Astrocyte of the hippocampus (primary cell): ENCODE data around the gene ARID5A.
"Not testable (repeated sequence)": the region's sequence is repeated elsewhere in the genome, so short reads cannot be mapped to it uniquely, and the experiment has no call there.

ENCODE experiments used
- DNase-seq: peaks from one replicate; pipeline ENCODE4 v3.0.0; 2011; ENCODE audit warnings: low read depth, low spot score

ARID5A gene

DNA sequence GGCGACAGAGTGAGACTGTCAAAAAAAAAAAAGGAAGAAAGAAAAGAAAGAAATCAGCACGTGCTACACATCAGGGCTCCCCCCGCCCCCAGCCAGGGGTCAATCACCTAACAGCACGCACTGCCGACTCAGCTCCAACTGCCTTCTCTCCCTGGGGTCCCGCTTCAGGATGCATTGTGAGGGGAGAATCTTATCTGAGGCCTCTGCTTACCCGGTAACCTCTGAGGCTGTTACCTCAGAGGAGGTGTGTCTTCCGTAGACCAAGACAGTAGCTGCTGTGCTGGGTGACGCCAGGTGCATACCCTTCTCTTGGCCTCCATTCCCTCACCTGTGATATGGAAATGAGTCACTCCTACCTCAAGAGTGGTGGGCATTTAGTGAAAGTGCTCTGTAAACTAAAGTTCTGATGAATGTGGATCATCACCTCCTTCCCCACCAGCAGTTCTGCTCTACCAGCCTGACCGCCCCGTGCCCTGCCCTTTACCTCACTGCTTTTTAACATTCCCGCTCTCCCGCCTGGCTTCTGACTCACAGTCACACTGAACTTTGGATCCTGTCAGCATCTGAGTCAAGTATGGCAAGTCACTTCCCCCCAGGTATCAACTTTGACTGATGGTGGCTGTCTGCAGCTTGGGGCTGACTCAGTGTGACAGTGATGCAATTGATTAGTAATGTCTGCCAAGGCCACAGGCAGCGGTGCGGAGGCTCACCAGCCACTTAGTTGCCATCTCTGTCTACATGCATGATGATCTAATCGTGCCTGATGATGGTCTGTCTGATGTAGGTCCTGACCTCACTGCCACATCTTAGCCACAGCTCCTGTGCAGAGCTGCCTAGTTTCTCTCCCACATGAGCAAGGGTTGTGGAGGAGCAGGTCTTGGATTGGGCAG is 20.1 kb downstream of the ARID5A start:
- DNase-seq, result peak; percentile 79

DNA sequence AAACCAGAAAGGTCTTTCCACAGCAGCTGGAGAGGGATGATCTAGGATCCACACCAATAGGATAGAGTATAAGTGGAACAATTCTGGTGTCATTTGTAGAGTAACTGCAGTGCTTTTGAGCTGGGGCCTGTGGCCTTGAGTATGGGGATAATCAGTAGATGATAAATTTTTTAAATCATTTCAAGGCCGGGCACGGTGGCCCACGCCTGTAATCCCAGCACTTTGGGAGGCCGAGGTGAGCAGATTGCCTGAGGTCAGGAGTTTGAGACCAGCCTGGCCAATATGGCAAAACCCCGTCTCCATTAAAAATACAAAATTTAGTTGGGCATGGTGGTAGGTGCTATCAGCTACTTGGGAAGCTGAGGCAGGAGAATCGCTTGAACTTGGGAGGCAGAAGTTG is 20.9 kb downstream of the ARID5A start:
- DNase-seq, result not testable (repeated sequence)

DNA sequence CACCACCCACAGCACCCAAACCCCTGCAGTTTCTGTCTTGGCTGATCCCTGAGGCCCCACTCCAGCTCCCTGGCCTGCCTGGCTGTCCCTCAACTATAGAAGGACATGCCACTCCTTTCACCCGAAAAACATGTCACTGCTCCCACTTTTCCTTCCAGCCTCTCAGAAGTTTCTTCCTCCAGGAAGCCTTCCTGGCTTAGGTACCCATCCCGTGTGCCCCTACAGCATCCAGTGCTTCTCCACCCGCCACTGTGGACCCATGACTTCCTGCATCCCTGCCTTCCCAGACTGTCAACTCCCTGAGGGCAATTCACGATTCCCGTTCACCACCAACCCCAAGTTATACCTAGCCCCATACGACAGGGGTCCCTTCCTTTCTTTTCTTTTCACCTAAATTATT is 21.5 kb downstream of the ARID5A start:
- DNase-seq, result no peak

DNA sequence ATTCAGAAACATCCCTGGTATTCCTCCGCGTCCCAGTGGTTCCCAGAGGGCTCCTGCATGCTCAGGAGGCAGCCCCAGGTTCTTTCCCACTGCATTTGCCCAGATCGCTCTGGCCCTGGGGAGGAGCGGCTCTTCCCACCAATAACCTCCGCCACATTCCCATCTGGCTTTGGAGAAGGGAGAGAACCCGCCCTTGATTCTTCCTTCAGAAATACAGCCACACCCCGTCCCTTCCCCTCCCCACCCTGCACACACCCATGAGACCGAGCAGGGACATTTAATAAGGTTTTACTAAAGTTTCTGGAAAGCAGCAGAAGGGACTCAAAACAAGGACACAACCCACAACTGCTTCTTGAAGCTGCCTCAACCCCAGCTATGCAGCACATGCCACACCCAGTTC is 21.9 kb downstream of the ARID5A start:
- DNase-seq, result no peak

DNA sequence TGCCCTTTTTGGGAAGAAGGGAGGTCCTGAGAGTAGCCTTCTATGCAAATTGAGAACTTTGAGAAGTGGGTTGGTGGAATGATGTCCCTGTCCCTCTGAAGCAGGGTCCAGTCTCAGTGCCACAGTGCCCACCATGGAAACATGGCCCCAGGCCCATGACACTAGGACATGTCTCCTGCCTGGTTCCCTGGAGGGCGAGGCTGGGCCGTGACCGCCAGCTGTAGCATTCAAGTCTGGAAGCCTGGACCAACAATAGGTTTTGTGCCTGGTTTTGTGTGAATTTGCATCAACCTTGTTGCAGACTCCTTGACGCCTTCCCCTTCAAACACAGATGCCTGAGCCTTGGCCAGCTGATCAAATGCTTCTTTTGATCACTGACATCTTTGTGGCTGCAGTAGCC is 27.5 kb downstream of the ARID5A start:
- DNase-seq, result no peak

DNA sequence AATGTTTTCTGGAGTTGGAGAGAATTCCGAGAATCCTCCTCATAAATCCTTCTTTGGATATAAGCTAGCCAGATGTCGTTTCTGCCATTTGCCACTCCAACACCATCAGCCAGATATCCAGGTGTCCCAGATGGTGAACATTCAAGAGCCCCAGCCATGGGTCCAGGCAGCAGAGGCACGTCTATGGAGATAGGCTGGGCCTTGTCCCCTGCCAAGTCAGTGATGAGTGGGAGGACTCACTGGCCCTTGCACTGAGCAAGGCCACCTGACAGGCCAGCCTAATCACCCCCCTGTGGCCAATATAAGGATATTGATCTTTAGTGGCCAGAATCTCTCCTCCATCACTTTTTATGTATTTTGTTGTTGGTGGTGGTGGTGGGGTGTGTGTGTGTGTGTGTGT is 28.0 kb downstream of the ARID5A start:
- no peak for DNase-seq

DNA sequence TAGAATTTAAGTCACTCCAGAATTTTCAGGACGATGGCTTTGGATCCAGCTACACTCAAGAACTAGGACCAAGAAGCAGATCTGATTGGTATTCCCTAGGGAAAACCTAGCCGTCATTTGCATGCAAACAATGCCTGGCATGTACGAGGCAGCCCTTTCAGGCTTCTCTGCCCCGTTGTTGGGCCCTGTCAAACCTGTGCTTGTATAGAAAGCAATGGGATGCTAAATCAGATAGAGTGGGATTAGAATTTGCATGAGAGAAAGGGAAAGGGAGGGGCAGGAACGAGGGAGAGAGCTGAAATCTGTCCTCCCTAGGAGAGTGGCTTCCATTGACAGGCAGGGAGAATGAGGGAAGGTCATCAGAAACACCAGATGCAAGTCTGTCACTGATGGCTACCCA is 28.6 kb downstream of the ARID5A start:
- DNase-seq, result no peak

DNA sequence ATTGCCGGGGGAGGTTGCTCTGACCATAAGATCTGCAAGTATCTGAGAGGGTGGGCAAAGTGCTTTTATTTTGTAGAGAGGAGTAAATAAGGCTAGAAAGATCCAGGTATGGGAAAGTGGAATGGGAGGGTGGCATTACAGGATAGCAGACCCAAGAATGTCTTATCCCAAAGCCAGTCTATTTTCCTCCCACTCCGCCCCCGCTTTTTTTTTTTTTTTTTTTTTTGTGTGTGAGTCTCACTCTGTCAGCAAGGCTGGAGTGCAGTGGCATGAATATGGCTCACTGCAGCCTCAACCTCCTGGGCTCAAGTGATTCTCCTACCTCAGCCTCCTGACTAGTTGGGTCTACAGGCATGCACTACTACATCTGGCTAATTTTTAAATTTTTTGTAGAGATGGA is 31.5 kb downstream of the ARID5A start:
- DNase-seq, result no peak

DNA sequence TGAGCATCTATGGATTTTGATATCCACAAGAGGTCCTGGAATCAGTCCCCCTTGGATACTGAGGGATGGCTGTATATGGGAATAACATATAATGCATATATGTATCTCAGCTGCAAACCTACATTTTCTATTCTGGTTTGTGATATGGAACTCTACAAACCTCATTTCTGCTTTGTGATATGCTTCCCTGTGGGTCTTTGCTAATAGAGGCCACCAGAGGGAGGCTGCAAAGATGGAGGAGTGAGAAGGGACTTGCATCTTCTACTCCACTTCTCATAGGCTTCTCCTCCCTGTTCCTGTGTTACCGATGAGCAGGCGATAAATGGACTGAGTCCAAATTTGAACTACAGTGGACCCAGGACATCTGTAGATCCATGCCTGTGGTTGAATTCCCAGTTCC is 37.8 kb downstream of the ARID5A start:
- no peak for DNase-seq

DNA sequence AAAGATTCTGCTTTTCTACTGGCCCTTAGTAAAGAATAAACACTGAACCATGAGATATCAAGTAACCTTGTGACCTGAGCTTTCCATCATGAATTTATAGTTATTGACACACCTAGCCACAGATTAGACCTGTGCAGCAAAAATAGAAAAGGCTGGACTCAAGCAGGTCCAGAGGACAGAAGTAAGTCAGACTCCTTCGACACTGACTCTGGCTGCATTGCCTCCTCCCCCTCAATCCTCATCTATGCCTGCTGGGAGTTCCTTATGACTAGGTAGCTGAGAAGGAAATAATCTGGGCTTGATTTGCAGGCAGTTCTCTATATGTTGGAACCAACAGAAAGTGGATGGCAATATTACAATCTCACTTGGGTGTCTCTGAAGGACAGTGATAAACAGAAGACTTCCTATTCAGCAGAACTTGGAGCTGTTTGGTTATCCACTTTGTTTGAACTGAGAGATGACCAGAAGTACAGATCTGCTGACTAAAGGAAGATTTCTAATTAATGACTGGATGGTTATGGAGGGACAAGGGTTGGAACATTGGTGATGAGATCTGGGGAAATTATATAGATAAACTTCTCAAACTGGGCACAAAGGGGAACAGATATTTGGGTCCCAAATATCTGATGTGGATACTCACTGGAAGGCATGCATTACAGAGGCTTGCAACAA is 39.4 kb downstream of the ARID5A start:
- DNase-seq, result no peak

DNA sequence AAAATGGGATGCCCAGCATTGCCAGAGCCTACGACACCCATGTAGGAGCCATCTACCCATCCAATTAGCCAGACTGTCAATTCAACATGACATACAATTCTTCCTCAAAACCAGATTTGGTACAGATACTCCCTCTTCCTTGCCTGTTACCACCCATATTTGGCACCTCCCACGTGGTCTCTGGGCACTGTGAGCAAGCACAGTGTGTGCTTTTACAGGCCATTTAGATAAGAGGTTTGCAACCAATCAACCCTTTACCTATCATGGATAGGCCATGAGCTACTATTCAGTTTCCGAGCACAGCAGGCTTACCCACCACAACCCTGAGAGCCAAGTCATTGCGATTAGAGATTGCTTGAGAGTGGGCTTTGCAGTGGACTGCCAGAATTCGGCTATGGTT is 40.9 kb downstream of the ARID5A start:
- DNase-seq, result no peak

DNA sequence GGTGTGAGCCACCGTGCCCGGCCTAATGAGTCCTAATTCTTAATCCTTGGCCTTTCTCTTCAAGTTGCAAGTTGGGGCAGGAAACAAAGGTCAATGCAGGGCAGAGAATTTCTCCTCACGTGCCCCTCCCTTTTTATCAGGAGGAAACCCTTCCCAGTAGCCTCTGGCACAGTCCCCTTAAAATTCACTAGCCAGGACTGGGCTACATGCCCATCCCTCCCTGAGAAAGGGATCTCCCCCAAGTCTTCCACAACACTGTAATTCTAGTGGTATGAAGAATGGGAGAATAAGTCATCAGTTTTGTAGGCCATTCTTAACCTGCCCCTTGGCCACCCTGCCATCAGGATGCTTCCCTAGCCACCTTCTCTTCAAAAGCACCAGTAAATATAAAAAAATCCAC is 42.2 kb downstream of the ARID5A start:
- DNase-seq, result no peak

DNA sequence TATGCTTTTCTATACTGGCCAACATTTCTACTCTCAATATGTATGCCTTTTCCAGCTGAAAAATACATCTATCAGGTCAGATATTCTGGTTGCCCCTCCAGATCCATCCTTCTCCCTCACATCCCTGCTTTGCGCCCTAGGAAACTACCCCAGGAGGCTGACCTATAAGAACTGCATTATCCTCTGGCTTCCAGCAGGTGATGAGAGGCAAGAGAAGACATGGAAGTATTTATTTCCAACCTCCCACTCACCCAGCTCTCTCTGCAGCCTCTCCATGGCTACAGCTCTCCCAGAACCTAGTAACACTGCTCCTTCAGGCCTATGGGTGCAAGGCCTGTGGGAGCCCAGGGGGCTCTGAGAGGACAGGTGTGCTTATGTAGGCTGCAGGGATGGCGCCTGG is 42.9 kb downstream of the ARID5A start:
- DNase-seq, result no peak

DNA sequence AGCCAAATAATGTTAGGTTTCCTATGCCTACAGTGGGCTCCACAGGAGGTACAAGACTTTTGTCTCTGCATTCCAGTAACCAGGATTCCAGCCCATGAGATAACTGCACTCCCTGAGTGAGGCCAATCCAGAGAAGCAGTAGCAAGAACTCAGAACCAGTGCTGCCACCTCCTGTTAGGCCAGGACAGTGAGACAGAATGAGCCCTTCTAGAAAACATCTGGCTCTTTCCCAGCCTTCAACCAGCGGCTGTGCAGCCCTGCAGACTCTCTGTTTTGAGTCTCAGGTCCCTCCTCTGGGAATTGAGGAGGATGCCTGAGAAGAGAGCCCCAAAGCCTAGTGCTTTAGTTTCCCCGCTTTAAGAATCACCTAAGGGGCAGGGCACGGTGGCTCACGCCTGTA is 44.2 kb downstream of the ARID5A start:
- DNase-seq, result no peak

DNA sequence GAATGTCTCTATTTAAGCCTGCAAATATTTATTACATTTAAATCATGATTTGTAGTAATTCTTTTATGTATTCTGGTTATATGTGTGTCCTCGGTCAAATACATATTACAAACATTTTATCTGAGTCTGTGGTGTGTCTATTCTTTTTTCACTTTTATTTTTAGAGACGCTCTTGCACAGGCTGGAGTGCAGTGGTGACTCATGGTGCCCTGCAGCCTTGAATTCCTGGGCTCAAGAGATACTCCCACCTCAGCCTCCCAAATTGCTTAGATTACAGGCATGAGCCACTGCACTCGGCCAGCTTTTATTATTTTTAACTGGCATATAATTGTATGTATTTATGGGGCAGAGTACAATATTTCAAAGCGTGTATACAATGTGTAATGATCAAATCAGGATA is 47.5 kb downstream of the ARID5A start:
- DNase-seq, result no peak

DNA sequence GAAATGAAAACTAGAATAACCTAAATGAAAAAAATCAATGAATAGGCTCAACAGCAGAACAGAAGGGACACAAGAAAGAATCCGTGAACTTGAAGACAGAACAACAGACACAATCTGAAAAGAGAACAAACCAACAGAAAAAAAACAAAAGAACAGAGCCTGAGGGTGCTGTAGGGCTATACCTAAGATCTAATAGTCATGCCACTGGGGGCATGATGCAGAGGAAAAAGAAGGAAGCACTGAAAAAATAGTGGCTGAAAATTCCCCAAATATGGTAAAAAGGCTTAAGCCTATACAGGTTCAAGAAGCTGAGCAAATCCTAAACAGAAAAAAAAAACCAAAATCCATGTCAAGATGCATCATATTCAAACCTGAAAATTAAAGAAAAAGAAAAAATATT is 51.3 kb downstream of the ARID5A start:
- no peak for DNase-seq

DNA sequence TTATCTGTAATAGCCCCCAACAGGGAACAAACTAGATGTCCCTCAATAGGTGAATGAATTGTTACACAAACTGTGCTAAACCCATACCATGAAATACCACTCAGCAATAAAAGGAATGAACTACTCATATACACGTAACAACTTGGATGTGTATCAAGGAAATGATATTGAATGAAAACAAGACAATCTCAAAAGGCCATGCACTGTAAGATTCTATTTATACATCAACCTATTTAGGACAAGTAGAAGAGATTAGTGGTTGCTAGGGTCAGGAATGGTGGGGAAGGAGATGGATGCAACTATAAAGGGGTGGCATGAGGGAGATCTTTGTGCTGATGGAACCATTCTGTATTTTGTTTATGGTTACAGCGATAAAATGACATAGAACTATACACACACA is 54.5 kb downstream of the ARID5A start:
- DNase-seq, result no peak

DNA sequence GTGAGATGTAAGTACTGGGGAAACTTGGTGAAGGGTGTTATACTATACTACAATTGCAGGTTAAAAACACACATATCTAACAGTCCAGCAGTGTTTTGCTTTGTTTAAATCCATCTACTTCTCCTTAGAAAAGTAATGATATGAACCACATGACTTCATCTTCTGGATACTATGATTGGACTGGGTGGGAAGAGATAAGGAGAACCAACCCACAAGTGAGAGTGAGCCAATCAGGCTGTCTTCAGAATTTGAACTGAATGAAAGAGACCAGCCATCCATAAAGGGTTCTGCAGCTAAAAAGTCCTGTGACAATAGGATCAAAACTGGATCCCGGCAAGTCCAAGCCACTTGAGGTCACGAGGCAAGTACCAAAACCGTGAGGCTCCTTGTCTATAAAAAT is 54.9 kb downstream of the ARID5A start:
- DNase-seq, result no peak

DNA sequence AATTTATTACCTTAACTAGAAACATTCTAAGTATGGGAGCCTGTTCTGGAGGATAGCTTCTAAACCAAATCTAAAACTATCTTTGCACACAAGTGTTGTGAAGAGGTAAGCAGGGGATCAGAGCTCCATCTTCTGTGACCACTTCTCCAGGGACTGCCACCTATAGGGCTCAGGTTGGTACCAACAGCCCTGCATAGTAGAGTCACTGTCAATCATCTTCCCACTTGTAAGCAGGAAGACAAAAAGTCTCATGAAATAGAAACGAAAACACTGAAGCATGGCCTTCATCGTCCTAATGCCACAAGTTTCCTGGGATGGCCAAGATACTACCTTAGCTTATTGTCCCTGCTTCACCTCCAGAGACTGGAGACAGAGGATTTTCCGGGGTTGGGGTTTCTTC is 57.7 kb downstream of the ARID5A start:
- no peak for DNase-seq

DNA sequence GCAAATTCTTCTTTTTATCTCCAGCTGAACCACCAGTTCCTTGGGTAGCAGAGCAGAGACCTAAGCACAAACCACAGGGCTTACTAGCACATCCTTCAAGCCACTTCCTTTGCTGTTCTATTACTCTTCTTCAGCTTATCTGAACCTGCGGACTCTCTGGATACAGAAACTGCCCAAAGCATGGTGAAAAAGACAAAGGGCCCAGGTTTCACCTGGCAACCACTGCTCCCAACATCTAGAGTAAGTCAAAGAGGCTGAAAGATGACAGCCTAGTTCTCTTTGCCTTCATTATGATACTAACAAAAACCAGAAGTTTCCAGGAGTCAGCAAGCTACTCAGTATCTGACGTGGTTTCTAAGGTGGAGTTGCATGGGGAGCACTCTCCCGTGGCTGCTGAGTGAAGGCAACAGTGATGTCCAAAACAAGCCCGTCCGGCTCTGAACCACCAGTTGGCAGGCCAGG is 58.2 kb downstream of the ARID5A start:
- no peak for DNase-seq

DNA sequence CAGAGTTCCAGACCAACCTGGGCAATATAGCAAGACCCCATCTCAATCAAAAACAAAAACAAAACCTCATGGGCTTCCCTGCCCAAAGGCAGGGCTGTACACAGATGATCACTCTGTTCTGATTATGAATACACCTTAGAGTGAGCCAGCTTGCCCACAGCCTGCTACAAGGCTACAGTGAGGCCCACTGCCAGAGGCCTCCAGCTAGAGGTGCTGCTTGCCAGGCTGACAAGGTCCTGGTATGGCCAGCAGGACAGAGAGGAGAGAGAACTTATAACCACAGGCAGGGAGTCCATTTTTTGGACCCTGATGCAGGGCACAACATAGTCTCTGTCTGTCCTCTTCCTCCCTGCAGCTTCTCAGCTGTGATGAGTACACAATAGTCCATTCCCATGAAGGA is 60.0 kb downstream of the ARID5A start:
- no peak for DNase-seq

DNA sequence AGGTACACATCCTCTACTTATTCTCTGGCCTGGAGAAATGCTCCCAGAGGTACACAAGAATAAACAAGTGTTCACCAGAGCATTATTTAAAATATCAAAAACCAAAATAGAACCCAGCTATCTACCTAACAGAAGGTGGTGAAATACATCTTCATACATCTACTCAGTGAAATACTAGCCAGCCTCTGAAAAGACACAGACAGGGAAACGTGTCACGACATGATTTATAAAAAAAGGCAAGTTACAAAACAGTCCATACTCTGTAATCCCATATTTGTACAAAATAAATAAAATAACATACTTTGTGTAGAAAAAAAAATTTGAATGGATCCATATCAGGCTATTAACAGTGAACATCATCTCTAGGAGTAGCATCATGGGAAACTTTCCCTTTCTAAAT is 63.4 kb downstream of the ARID5A start:
- no peak for DNase-seq
